SIG-M5 (cell line): Measurements from ENCODE around the gene POTEF.
"Not testable (repeated sequence)": the region's sequence is repeated elsewhere in the genome, so short reads cannot be mapped to it uniquely, and the experiment has no call there.

Experiments used
- DNase-seq: peaks from one replicate; lab custom pipeline; 2025; lab: John Stamatoyannopoulos, UW

Gene POTEF

DNA sequence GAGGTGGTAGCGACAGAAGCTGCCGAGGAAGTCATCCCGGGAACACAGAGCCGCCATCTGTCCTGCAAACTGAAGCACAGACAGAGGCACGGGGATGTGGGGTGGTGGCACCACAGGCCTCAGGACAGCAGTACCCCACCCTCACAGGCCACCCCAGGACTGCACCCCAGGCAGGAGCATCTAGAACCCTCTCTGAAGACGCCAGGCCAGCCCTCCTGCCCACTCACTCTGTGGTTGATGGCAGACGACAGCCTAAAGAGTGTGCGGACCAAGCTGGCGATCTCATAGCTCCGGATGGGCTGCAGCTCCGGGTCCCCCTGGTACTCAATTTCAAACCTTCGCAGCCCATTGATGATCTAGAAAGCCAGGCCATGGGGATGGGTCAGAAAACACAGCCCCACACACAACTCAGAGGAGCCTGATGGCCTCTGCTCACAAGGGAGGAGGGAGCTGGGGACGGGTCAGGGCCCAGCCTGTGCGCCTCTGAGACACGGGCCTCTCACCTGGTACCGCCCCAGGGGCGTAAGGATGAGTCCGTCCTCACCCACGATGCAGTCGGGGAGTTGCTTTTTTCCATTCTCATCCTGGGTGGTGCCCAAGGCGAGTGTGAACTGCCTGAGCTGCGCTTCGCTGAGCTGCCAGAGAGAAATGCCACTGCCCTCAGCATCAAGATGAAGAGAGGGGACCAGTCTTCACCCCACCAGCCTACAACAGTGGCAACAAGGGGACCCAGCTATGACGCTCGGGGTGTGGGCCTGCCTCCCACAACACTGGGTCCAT is 24.0 kb upstream of the POTEF start:
- no peak for DNase-seq

DNA sequence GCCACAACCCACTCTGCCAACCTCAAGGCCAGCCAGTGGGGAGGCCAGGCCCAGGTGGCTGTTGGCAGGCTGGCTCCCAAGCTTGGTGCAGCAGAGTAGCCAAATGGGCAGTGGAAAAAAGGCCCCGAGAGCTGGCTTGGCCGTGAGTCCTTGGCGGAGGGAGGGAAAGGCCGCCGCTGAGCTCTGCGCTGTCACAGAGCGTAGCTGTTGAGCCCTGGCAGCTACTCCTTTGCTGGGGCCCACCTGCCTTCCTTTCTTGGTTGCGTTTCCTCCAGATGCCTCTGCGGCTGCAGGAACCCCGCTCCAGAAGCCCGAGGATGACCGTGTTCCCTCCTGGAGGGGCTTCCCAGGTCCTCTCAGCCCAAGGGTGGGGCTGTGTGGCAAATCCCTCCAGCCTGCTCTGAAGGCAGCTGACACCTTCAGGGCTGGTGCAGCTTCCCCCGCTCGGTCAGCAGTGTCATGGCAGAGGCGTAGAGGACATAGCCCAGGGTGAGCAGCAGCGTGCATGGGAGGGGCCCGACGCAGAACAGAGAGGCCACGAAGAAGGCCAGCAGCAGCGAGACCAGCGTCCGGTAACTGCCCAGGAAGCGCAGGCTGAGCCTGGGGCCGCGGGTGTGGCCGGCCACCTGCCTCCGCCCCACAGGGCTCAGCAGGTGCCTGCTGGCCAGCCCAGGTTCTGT is 23.3 kb upstream of the POTEF start:
- DNase-seq: not testable (repeated sequence)

DNA sequence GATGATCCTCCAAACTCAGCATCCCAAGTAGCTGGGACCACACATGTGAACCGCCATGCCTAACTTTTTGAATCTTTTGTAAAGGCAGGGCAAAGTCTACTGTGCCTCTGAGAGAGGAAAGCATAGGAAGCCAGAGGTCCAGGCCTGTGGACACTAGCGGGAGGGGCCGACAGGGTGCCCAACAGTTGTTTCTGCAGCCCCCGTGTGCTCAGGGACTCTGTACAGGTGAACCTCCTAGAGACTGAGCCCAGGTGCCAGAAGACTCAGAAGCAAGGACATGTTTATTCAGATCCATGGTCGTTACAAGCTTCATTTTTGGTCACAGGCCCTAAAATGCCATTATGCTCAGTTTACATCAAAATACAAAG is 22.1 kb upstream of the POTEF start:
- DNase-seq: not testable (repeated sequence)

DNA sequence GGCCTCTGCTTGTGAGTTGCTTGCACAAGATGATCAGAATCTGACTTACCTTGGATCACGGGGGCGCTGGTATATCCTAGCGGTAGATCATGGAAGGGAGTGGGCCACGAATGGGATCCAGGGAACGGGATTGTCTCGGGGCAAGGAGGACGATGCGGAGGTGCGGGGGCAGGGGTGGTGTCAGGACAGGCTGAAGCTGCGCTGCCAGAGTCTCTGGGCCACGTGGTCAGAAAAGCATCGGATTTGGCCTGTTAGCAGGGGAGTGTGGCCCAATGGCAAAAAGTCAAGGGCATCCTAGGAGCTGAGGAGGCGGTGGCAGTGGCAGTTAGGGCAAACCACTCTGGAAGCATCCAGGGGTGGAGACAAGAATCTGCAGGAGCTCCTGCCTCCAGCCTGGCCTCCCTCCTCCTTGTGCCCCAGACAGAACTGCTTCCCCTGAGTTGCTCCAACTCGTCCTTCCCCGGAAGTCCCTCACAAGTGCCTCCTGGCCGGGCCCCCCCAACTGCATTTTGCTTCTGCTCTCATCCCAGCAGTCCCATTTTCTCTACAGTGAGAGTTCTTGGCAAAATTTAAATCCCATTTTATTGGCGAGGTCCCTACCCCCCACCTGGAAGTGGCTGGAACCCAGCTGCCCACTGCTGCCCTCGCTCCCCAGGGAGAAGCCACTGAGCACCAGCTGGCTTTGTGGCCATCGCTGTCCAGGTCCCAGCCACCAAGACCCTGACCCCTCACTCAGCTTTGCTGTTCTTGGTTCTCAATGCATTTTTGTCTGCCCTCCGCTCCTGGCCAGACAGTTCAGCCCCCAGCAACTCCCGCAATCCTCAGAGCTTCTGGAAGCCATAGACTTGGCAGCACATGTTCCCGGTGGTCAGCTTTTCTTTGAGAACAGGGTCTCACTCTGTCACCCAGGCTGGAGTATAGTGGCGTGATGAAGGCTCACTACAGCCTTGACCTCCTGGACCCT is 21.4 kb upstream of the POTEF start:
- DNase-seq: no peak

DNA sequence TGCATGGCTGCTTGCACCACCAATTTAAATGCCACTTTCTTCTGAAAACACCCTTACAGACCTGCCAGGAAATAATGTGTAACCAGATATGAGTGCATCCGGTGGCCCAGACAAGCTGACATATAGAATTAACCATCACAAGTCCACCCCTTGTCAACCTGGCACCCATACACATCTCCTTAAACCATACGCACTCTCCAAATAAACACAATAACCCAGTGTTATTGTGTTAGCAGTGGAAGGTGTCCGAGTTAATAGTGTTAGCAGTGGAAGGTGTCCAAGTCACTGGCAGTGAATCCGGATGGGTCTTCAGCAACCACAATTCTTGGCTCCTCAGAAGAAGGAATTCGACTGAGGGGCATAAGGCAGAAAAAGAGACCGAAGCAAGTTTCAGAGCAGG is 19.5 kb upstream of the POTEF start:
- not testable (repeated sequence) for DNase-seq

DNA sequence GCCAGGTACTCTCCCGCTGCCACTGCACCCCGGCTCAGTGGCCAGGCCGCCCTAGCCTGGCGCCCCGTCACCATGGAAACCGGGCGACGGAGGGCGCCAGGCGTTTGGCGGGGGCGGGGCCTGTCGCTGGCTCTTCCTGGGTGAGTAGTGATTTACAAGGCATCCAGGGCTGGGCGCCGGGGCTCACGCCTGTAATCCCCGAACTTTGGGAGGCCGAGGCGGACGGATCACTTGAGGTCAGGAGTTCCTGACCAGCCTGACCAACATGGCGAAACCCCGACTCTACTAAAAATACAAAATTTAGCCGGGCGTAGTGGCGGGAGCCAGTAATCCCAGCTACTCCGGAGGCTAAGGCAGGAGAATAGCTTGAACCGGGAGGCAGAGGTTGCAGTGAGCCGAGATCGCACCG is 16.0 kb upstream of the POTEF start, which contains the start of gene CCDC74B:
Gene CCDC74B (minus strand): TSS at position 107 of the 409 bp plus-strand sequence. CDS start 116 bp downstream, outside the sequence.
- not testable (repeated sequence) for DNase-seq

DNA sequence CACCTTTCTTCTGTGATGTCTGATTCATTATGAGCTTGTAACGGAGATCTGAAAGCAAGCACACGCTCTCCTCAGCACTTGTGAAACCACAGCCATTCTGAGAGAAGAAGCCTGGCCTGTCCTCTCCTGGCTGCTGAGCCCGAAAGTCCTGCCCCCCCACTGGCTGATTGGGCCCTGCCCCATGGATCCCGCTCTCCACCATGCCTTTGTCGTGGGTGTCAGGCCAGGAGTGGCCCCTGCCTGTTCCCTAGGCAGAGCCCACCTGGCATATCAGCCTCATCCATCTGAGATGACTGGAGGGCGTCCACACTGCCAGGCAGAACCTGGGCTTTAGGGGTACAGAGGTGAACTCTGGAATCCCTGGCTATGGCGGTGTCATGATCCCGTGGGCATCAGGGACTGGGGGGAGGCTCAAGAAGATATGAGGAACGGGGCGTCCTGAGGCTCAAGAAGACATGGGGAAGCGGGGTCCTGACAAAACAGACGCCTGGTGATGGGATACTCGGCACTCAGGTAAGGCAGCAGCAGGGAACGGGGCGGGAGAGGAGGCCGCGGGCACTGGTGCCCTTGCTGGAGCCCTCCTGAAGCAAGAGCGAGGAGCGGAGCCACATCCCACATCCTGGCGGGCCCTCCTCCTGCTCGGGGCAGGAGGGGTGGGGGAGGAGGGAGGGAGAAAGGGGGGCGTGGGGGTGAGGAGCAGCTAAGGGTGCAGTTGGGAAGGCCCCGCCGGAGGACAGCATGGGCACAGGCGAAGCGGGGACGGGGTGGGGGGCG is 14.4 kb upstream of the POTEF start:
- DNase-seq: not testable (repeated sequence)

DNA sequence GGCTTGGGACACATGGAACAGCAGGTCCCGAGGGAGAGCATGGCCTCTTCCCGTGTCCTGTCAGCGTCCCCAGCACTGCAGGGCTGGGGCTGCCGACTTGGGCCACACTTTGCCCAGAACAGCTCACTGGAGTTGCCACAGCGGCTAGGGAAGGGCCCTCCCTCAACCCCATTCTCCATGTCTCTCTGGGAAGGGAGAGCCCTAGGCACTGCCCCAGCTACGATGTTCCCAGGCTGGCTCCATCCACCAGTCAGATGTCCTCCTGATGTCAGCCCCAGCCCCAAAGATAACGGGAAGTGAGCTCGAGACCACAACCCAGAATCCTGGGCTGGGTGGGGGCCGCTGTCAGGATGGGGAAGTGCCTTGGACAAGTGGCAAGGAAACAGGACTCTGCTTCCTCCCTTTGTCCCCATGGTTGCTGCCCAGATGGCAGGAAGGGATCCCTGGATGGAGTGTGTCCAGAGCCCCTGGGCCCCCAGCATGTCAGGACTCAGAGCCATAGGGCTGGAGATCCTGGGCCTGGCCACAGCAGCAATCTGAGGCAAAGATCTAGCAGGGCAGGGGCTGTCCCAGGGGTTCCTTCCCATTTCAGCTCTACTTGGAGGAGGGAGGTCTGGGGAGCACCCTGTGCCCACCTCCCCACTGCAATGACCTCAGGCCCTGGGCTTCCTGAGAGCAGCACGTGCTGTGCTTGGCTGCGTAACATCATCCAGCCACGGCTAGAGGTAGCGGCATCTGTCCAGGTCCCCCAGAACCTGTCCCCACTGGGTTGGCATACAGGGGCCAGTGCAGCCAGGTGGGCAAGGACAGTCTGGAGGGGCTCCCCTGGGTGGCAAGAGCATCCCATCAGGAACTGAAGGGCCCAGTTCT is 13.6 kb upstream of the POTEF start:
- DNase-seq: not testable (repeated sequence)

DNA sequence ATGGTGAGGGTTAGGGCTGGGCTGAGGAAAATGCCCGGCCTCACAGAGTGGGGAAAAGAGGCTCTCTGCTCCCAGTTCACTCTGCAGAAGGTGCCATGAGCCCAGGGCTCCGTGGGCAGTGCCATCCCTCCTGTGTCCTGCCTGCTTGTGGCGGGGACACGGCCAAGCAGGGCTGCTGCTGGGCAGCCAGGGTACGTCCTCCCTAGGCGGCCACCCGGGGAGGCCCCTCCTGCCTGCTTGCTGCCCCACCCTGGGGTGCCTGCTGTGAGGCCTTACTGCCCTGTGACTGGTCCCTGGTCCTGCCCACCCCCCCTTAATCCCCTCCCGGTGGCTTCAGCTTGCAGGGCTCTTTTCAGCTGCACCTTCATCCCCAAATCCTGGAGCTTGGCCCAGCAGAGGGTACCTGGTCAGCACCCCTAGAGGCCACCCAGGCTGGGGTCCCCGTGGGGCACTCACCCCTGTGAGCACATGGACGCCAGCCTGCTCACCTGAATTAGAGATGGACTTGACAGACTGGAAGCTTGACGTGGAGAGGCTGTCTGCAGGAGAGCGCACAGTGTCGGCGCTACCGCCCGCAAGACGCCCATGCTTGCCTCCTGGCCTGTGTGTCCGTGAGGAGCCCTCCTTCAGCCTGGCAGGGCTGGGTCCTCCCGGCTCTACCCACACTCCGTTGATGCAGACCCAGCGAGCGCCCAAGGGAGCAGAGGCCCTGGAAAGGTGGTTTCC is 12.8 kb upstream of the POTEF start:
- DNase-seq: not testable (repeated sequence)

DNA sequence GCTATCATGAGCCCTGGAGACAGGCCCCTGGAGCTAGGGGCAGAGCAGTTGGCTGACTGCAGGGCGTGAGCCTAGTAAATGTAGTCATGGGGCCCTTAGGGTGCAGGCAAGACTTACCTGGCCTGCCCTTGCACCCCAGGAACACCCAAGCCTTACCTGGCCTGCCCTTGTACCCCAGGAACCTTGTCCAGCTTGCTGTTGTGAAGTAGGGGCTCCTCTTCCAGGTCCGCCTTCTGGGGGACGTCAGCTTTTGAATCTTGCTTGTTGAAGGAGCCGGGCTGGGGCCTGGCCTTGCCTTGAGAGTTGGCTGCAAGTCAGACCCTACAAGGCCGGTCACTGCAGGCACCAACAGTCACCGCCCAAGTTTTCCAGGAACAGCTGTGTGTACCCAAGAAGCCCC is 12.0 kb upstream of the POTEF start:
- DNase-seq: not testable (repeated sequence)

DNA sequence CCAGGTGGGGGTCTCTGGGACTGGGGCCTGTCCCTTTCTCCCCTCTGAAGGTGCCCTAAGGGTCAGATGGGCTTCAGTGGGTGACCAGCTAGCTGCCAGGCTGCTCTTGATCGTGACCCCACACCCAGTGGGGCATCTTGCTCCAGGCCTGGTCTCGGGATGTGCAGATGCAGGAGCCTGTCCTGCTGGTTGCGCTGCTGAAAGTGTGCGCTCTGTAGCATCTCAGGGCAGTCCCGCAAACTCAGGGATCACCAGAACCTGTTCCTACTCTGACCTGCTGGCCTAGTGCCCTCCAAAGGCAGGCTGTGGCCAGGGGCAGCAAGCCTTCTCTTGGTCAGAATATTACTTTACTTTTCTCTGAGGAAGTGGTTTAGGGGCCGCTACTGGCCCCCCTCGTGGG is 11.5 kb upstream of the POTEF start:
- DNase-seq: not testable (repeated sequence)

DNA sequence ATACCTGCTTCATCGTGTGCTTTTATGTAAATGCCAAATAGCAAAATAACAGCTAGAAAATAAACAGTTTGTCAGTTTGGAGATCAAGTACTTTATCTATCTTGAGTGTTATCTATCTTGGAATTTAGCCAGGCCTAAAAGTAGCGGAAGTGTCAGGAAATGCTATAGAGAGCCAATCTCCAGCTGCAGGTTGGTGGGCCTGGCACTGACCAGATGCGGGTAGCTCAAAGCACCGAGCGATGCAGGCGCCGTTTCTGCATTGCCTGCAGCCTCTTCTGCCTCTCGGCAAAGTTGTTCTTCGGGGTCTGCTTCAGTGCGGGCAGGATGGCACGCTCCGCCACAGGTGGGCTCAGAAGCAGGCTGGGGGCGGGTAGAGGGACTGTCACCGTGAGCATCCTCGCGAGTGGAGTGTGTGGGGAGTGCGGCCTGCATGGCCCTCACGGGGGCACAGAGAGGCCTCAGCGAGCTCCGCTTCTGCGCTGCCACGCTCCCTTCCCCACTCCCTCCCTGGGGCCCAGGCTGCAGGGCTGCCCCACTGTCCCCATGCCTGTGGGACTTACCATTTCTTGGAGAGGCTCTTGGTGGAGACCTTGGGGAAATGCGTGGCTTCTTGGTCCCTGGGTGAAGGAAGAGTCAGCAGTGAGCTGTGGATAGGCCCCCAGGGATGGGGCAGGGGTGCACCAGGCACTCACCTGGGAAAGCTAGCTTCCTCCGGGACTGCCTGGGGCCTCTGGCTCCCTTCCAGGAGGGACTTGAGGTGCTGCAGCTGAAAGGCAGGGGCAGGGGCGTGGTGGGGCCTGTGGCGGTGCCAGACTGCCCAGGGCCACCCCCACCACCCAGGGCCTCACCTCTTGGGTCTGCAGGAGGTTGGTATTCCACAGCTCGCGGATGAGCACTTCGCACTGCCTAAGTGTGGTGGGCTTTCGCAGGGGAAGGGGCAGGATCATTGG is 10.6 kb upstream of the POTEF start:
- DNase-seq: not testable (repeated sequence)

DNA sequence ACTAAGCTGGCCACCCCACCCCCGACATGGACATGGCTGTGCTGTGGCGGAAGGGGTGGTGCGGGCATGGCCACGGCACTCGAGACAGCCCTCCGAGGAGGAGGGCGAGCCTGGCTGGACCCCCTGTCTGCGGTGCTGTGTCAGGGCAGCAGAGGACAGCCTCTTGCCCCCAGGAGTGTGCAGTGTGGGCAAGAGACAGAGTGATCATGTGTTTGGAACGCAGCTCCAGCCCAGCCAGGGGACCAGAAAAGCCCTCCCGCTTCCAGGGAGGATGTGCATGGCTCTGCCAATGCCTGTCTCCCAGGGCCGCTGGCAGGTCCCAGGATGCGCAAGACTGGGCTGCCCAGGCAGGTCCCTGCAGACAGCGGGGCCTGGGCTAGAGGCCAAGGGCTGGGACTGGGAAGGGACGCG is 9.8 kb upstream of the POTEF start:
- DNase-seq: not testable (repeated sequence)

DNA sequence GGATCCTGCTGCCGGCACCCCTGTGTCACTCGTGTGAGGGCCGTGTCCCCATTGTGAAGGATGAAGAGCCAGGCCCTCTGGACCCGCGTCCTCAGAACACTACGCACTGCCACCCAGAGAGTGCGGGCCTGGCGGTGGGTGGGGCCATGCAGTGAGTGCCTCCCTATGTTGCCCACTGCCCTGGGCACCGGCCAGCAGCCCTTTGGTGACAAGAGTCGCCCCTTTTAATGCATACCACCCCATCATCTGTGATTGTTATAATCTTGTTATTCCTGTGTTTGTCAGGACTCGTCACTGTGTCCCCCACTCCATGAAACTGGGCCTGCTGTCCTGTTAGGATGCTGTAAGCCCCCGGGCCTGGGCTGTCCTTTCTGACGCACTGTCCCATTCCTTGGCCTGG is 9.3 kb upstream of the POTEF start:
- DNase-seq: not testable (repeated sequence)

DNA sequence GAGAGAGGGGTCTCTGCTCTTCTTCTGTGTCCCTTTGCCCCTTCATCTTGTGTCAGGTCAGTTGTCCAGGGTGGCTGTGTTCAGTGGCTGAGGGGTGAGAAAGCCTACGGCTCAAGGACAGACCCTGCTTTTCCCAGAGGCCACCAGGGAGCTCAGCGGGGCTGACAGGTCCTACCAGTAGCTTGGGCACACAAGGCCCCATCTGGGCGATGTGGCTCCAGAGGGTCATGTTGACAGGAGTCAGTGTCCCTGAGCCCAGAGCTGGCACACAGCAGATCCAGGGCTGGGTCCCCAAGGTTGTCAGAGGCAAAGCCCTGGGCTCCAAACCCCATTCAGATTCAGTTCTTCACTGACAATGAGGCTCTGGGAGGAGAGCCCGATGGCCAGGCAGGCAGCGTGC is 8.1 kb upstream of the POTEF start:
- DNase-seq: not testable (repeated sequence)

DNA sequence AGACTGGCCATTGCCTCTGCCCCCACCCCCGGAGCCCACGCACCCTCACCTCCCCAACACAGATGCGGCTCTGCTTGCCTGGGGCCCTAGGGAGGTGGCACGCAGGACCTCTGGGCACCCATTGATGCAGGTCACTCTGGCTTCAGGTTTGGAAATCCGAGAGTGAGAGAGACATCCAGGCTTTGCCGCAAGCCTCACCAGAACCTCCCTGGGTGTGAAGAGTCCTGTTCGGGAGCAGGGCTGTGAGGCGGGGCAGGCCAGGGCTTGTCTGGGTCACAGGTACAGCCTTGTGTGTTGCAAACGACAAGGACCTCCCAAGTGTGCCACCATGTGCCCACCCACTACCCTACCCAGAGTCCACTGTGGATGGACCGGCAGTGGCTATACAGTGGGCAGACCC is 7.5 kb upstream of the POTEF start:
- DNase-seq: not testable (repeated sequence)

DNA sequence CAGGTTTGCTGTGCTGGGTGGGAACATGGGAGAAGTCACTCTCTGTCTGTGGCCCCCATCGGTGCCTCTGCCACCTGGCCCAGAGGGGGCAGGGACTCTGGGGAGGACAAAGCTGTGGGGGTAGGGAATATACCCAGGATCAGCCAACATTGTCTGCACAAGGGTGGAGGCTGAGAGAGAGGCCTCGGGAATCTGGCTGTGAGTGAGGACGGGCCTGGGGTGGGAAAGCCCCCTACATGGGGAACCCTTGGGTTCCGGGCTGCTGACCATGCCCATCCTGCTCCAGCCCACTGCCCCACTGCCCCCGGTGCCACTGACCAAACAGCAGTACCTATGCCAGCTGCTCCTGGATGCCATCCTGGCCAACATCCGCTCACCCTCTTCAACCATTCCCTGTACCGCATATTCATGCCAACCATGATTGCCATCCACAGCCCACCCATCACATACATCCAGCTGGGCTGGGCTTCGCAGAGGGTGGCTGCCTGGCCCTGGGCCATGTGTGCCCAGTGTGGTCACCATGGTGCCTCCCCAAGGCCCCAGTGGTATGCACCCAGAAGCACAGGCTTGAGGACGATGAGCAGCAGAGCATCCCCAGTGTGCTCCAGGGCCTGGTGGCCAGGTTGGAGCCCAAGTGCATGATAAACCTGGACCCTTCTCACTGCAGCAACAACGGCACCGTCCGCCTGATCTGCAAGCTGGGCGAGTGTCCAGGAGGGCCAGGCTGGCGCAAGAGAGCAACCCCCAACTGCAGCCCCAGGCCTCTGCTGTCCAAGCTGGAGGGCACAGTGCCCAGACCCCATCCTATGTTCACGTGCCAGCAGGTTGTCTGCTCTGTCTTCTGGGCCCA is 6.9 kb upstream of the POTEF start:
- no peak for DNase-seq

DNA sequence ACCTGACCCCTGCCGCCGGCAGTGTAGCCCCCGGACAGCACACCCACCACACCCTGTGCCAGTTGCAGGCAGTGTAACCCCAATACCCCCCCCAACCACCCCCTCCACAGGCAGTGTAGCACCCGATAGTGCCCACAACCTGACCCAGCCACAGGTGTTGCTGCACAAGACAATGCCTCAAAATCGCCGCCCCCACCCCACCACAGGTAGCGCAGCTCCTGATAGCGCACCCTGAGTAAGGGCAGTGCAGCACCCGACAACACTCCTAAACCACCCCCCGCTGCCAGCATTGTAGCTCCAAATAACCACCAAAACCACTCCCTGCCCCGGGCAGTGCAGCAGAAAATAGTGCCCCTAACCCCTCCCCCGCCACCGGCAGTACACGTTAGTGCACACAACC is 558 bp downstream of the POTEF start:
- not testable (repeated sequence) for DNase-seq
